CD14-positive monocyte (primary cell): ENCODE measurements around the gene ANKRD44. TPM values are rescaled to one million over a fixed set of nuclear protein-coding genes. Genes with fewer than 3 reads are reported as not detected.
A peak's percentile ranks its signal among the peaks of the same experiment; 100 is the strongest.

Experiments used
- DNase-seq, 3 donors: peaks; one replicate each; pipeline ENCODE4 v3.0.0-alpha.2; 2011 to 2022
- H2AFZ ChIP-seq: 2 replicates; pipeline ENCODE4 v1.6.0; 2012; ENCODE audit warnings: mild to moderate bottlenecking, low read depth, low read length, inconsistent platforms; ENCODE audit not compliant: insufficient read depth, poor library complexity, severe bottlenecking
- H3K27ac ChIP-seq, 2 donors: 1 replicate in 1 of 2; 2 replicates in 1 of 2; pipeline ENCODE4 v1.5.1; 2012 to 2013; ENCODE audit warnings: low read length in 2 of 2, control low read depth in 1 of 2, inconsistent platforms in 1 of 2, low read depth in 1 of 2, mild to moderate bottlenecking in 1 of 2
- H3K27me3 ChIP-seq, 2 donors: one replicate each; pipeline versions ENCODE4 v1.6.0 to v1.6.1; 2011 to 2013; ENCODE audit warnings: low read length in 2 of 2; ENCODE audit not compliant: control insufficient read depth in 2 of 2, insufficient read depth in 2 of 2
- H3K36me3 ChIP-seq, 2 donors: replicated peaks in 1 of 2; 1 replicate in 1 of 2; 2 replicates in 1 of 2; pipeline versions ENCODE4 v1.5.1 to v1.6.1; 2012 to 2013; ENCODE audit warnings: low read length in 2 of 2, control low read depth in 1 of 2, inconsistent platforms in 1 of 2, mild to moderate bottlenecking in 1 of 2; ENCODE audit not compliant: insufficient read depth in 2 of 2, control insufficient read depth in 1 of 2
- H3K4me1 ChIP-seq, 2 donors: 1 replicate in 1 of 2; 2 replicates in 1 of 2; pipeline versions ENCODE4 v1.5.1 to v1.6.1; 2012 to 2013; ENCODE audit warnings: low read length in 2 of 2, control low read depth in 1 of 2, inconsistent platforms in 1 of 2, mild to moderate bottlenecking in 1 of 2, moderate library complexity in 1 of 2; ENCODE audit not compliant: insufficient read depth in 2 of 2, control insufficient read depth in 1 of 2
- H3K4me2 ChIP-seq: replicated peaks from 2 replicates; pipeline ENCODE3; 2012; ENCODE audit warnings: low read length, moderate library complexity, mild to moderate bottlenecking; ENCODE audit not compliant: poor library complexity, severe bottlenecking; ENCODE audit errors: extremely low read depth
- H3K4me3 ChIP-seq, 3 experiments: fragments of 200-600 bp in 1 of 3; sonication (generic) in 1 of 3; replicated peaks in 1 of 3; 1 replicate in 2 of 3; 2 replicates in 1 of 3; pipeline ENCODE4 v1.5.1; 2011 to 2013; ENCODE audit warnings: low read length in 3 of 3, mild to moderate bottlenecking in 3 of 3, control low read depth in 2 of 3, low read depth in 2 of 3, inconsistent platforms in 1 of 3, moderate library complexity in 1 of 3
- H3K79me2 ChIP-seq: 2 replicates; pipeline ENCODE4 v1.6.0; 2012; ENCODE audit warnings: mild to moderate bottlenecking, control low read depth, inconsistent platforms, low read length, moderate library complexity; ENCODE audit not compliant: insufficient read depth
- H3K9ac ChIP-seq: 2 replicates; pipeline ENCODE4 v1.6.0; 2017; ENCODE audit warnings: low read length, mild to moderate bottlenecking; ENCODE audit not compliant: insufficient read depth, poor library complexity, severe bottlenecking
- H3K9me3 ChIP-seq, 2 donors: replicated peaks in 1 of 2; 1 replicate in 1 of 2; 2 replicates in 1 of 2; pipeline versions ENCODE4 v1.5.1 to v1.6.1; 2012 to 2013; ENCODE audit warnings: low read length in 2 of 2, control low read depth in 1 of 2; ENCODE audit not compliant: control insufficient read depth in 1 of 2, insufficient read depth in 1 of 2
- H4K20me1 ChIP-seq: 2 replicates; pipeline ENCODE4 v1.6.0; 2012; ENCODE audit warnings: mild to moderate bottlenecking, low read length, control low read depth, moderate library complexity; ENCODE audit not compliant: insufficient read depth
- H3K27ac Mint-ChIP-seq, 7 donors: one replicate each; pipeline ENCODE4 v1.8.0; 2020; ENCODE audit warnings: mild to moderate bottlenecking in 7 of 7, mixed read lengths in 7 of 7, moderate library complexity in 6 of 7, inconsistent platforms in 2 of 7
- H3K27me3 Mint-ChIP-seq, 3 donors: one replicate each; pipeline ENCODE4 v1.8.0; 2021 to 2022; ENCODE audit warnings: low read depth in 3 of 3, mild to moderate bottlenecking in 3 of 3, mixed read lengths in 3 of 3, moderate library complexity in 3 of 3, inconsistent platforms in 1 of 3
- H3K36me3 Mint-ChIP-seq, 2 donors: one replicate each; pipeline ENCODE4 v1.8.0; 2020; ENCODE audit warnings: mixed read lengths in 2 of 2, inconsistent platforms in 1 of 2, mild to moderate bottlenecking in 1 of 2
- H3K4me1 Mint-ChIP-seq: one replicate; pipeline ENCODE4 v1.8.0; 2020; ENCODE audit warnings: mild to moderate bottlenecking, mixed read lengths
- H3K4me3 Mint-ChIP-seq, 2 donors: one replicate each; pipeline ENCODE4 v1.8.0; 2020; ENCODE audit warnings: mild to moderate bottlenecking in 2 of 2, mixed read lengths in 2 of 2, moderate library complexity in 1 of 2
- H3K9me3 Mint-ChIP-seq, 7 donors: one replicate each; pipeline ENCODE4 v1.8.0; 2020 to 2022; ENCODE audit warnings: mixed read lengths in 7 of 7, mild to moderate bottlenecking in 6 of 7, moderate library complexity in 6 of 7, inconsistent platforms in 2 of 7
- CTCF ChIP-seq: fragments of 200-600 bp; IDR thresholded peaks from one replicate; pipeline ENCODE4 v1.8.0; 2022; ENCODE audit warnings: antibody characterized with exemption, mild to moderate bottlenecking
- WGBS: methylation state at CpG from one replicate; pipeline ENCODE4 v1.1.5; 2013; ENCODE audit warnings: missing lambda C conversion rate; ENCODE audit not compliant: insufficient coverage; 5-methylcytosine and 5-hydroxymethylcytosine counted together
- intact Hi-C, 2 donors: fragments of 100-400 bp; cut with micrococcal nuclease; formaldehyde crosslinking; loops; one replicate each; pipeline versions ENCODE4 v1.15.0 to v1.15.1; 2023
- polyA plus RNA-seq, 3 donors: library from polyadenylated mRNA; depleted of rRNA in 1 of 3; unstranded in 2 of 3; stranded (reverse) in 1 of 3; fragments of 300-500 nt in 2 of 3; fragments of >200 nt in 1 of 3; fragmentation: Illumina TruSeq in 2 of 3; gene quantifications; 1 replicate in 2 of 3; 2 replicates in 1 of 3; pipeline ENCODE4 v1.2.3, GENCODE V29; 2012 to 2021

ANKRD44 gene
- polyA plus RNA-seq, 3 donors = 55.7 to 91.9 (median 64.9) TPM

GRCh38 chr2:197339016-197339415 is 28.4 kb upstream of the ANKRD44 start:
- no peak overlapping the region for H3K4me3 Mint-ChIP-seq
- no peak overlapping the region for H3K27ac Mint-ChIP-seq
- intact Hi-C loops = no loop called here

GRCh38 chr2:197332641-197333040 is 22.1 kb upstream of the ANKRD44 start:
- no peaks in the 10 kb centered on the region for H3K4me1 ChIP-seq
- peaks cover 0 to 6% of the 10 kb centered on the region in 2 donors for H3K9me3 ChIP-seq
- no peak overlapping the region for H3K4me3 ChIP-seq
- no peaks in the 10 kb centered on the region for H3K27me3 Mint-ChIP-seq
- no peak overlapping the region for H3K9ac ChIP-seq
- H3K27ac Mint-ChIP-seq = no peak overlapping the region
- no peak overlapping the region for H3K4me3 Mint-ChIP-seq
- no peaks in the 10 kb centered on the region for H3K36me3 ChIP-seq
- no peak overlapping the region for H3K4me2 ChIP-seq
- peaks cover 2 to 7% (median 4%) of the 10 kb centered on the region in 7 donors for H3K9me3 Mint-ChIP-seq
- intact Hi-C loops = no loop called here
- DNase-seq = no peak
- no CpG with 5 or more reads among the region's 2 CpGs for WGBS
- no peaks in the 10 kb centered on the region for H3K36me3 Mint-ChIP-seq
- peaks cover 2% of the 10 kb centered on the region for H3K4me1 Mint-ChIP-seq
- no peaks in the 10 kb centered on the region for H4K20me1 ChIP-seq
- TF ChIP-seq CTCF = no peak
- no peak overlapping the region for H2AFZ ChIP-seq
- no peak overlapping the region for H3K27ac ChIP-seq
- H3K79me2 ChIP-seq = no peaks in the 10 kb centered on the region
- H3K27me3 ChIP-seq = no peaks in the 10 kb centered on the region

More at GRCh38 chr2:197339016-197339415, 28.4 kb upstream of the ANKRD44 start:
- no peaks in the 10 kb centered on the region for H3K36me3 ChIP-seq
- no peak for TF ChIP-seq CTCF
- H3K9ac ChIP-seq = no peak overlapping the region
- H3K79me2 ChIP-seq = no peaks in the 10 kb centered on the region
- no peaks in the 10 kb centered on the region for H3K9me3 ChIP-seq
- Mint-ChIP-seq H3K9me3 (peaks cover 0 to 3% (median 0%) of the 10 kb centered on the region in 7 donors), H3K36me3 (no peaks in the 10 kb centered on the region), H3K4me1 (no peaks in the 10 kb centered on the region), H3K27me3 (no peaks in the 10 kb centered on the region)
- no peak overlapping the region for H3K27ac ChIP-seq
- no peaks in the 10 kb centered on the region for H3K4me1 ChIP-seq
- no peaks in the 10 kb centered on the region for H3K27me3 ChIP-seq
- no peaks in the 10 kb centered on the region for H4K20me1 ChIP-seq
- H3K4me3 ChIP-seq = no peak overlapping the region
- peak overlapping the region; percentile 17 for H2AFZ ChIP-seq
- H3K4me2 ChIP-seq = no peak overlapping the region
- DNase-seq = no peak
- WGBS = 94% methylated on average over 6 of the region's 8 CpGs
